IPS-20b (cell line): ENCODE measurements around the gene CD151.

Experiments
- H3K27ac ChIP-seq: one replicate; pipeline ENCODE4 v1.5.1; 2013; ENCODE audit warnings: low read length
- H3K27me3 ChIP-seq: 2 replicates; pipeline ENCODE4 v1.6.1; 2013; ENCODE audit warnings: mild to moderate bottlenecking, low read length, inconsistent platforms; ENCODE audit not compliant: insufficient read depth
- H3K36me3 ChIP-seq: 2 replicates; pipeline ENCODE4 v1.6.1; 2013; ENCODE audit warnings: low read depth, mild to moderate bottlenecking, inconsistent platforms, low read length, moderate library complexity; ENCODE audit not compliant: insufficient read depth
- H3K4me1 ChIP-seq: 2 replicates; pipeline ENCODE4 v1.6.1; 2013; ENCODE audit warnings: mild to moderate bottlenecking, control low read depth, inconsistent platforms, low read length, moderate library complexity; ENCODE audit not compliant: insufficient read depth
- H3K4me3 ChIP-seq: 2 replicates; pipeline ENCODE4 v1.5.1; 2013; ENCODE audit warnings: mild to moderate bottlenecking, low read length, inconsistent platforms
- H3K9ac ChIP-seq: 2 replicates; pipeline ENCODE4 v1.6.1; 2013; ENCODE audit warnings: low read depth, mild to moderate bottlenecking, inconsistent platforms, low read length, moderate library complexity
- H3K9me3 ChIP-seq: 2 replicates; pipeline ENCODE4 v1.6.1; 2013; ENCODE audit warnings: mild to moderate bottlenecking, low read depth, low read length, inconsistent platforms; ENCODE audit not compliant: insufficient read depth

Gene CD151

GRCh38 chr11:842370-843002 is 9.7 kb downstream of the CD151 start, which contains the start of the genes POLR2L and TSPAN4:
Gene POLR2L (minus strand): TSS chr11:842529. CDS start chr11:842508, 21 bp downstream.
Gene TSPAN4 (plus strand): TSS chr11:842852. CDS start chr11:850305, 7,453 bp downstream.
- Histone ChIP-seq H3K4me3 (peak within 1 kb of the TSS; percentile 96), H3K36me3 (peaks cover 32% of the 10 kb centered on the region), H3K9ac (peak within 1 kb of the TSS; percentile 86), H3K27ac (peak within 1 kb of the TSS; percentile 81), H3K4me1 (peaks cover 18% of the 10 kb centered on the region; the same call in 1 of the 2 replicates), H3K27me3 (no peaks in the 10 kb centered on the region), H3K9me3 (no peaks in the 10 kb centered on the region)

DNA sequence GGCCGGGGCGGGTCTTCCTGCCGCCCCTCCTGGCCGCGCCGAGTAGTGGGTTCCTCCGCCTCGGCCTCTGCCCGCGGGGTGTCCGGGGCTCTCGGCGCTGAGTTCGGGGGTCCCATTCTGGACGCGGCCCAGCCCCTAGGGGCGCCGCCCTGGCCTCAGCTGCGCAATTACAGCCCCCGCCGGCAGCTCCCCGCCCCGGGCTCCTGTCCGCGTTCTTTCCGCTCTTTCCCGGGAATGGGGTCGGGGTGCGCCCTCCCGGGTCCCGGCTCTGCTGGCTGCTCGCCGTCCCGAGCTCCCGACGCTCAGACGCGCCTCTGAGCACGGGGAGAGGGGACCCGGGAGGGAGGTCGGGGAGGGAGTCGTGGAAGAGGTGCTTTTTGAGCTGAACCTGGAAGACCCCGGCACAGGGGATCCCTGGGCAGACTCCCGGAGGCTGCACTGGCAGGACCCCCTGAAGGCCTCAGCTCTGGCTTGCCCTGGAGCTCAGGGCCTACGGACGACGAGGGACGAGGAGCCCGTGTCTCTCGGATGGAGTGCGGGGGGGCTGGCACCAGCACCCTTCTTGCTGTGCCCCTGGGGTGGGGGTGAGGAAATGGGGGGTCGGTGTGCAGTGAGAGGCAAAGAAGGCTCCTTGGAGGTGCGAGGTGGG is 10.5 kb downstream of the CD151 start:
- no peak overlapping the region for H3K27ac ChIP-seq
- peaks cover 18% of the 10 kb centered on the region; the same call in 1 of the 2 replicates for H3K4me1 ChIP-seq
- peak overlapping the region; percentile 96 for H3K4me3 ChIP-seq
- H3K9ac ChIP-seq: peak overlapping the region; percentile 77; the same call in 1 of the 2 replicates
- peaks cover 26% of the 10 kb centered on the region for H3K36me3 ChIP-seq
- H3K27me3 ChIP-seq: 0 out of 2 replicates have a peak, but pooled peaks cover under 1% of the 10 kb centered on the region
- H3K9me3 ChIP-seq: no peaks in the 10 kb centered on the region

DNA sequence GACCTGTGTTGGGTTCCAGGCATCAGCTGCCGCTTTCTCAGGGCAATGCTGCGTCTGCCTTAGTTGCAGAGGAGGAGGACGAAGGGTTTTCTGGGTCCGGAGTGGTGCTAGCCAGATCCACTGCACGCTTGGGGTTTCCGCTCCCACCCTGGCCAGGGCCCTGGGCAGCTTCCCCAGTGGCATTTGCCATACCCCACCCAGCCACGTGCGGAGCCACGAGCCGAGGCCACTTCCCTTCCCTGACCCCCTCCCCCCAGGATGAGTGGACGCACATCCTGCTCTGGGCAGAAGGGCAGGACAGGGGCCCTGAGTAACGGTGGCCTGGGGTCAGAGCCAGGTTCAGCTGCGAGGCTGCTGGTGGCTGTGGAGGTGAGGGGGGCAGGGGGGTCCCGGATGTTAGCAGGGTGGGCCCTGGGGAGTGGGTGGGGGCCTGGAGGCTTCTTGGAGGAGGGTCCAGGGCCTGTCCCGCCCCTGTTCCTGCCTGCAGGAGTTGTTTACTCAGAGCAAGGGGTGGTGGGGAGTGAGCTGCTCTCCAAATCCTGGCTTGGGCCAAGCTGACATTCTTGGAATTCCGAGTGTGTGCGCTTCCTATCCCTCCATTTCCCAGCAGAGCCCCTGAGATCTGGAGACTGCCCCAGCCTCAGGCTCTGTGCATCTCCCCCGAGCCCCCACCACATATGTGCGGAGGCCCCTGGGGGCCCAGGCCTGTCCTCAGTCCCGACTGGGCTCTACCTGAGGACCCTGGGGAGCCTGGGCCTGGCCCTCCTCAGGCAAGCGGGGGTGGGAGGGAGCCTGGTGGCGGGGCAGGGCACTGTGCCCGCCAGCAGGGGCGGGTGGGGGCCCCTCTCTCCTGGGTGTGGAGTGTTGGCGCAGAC is 11.3 kb downstream of the CD151 start:
- peaks cover 20% of the 10 kb centered on the region; the same call in 1 of the 2 replicates for H3K4me1 ChIP-seq
- H3K27ac ChIP-seq: peak overlapping the region; percentile 85
- H3K9ac ChIP-seq: peak overlapping the region; percentile 77; the same call in 1 of the 2 replicates
- H3K36me3 ChIP-seq: peaks cover 19% of the 10 kb centered on the region
- peaks cover 9% of the 10 kb centered on the region for H3K27me3 ChIP-seq
- H3K4me3 ChIP-seq: peak overlapping the region; percentile 96
- H3K9me3 ChIP-seq: no peaks in the 10 kb centered on the region

DNA sequence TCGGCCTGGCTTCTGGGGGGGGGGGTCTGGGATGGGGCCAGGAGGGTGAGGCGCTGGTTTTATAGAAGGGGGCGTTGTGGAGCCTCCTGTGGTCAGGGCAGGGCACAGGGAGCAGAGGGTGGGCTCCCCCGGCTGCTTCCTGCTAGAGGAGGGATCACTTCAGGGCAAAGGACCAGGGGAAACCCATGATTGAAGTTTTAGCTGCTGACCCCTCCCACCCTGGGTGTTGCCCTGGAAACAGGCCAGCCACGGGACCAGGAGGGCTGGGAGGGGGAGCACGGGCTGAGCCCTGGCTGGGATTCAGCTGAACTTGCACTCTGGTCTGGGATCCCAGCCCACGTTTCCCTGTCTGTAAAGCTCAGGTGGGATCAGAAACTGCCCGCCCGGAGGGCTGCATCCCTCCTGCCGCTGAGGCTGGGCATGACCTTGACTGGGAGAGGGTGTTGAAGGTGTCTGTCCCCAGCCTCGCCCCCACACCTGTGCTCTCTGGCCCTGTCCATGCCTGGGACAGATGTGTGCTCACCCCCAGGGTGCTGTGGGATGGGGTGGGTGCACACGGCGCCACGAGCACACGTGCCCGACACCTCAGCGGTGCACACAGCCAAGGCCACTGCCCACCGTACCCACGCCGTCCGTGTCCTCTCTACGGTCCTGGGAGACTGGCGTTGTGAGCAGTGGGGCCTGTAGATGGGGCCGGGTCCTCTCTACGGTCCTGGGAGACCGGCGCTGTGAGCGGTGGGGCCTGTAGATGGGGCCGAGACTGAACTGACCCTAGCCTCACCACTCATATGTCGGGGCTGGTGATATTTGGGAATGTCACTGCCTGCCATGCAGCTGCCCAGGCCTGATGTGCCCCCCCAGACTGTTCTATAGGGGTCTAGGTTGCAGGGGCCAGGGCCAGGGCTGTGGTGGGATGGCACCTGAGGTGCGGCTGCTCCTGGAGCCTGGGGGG is 12.2 kb downstream of the CD151 start:
- Histone ChIP-seq H3K36me3 (peaks cover 10% of the 10 kb centered on the region), H3K27ac (no peak overlapping the region), H3K9ac (peak overlapping the region; percentile 77; the same call in 1 of the 2 replicates), H3K9me3 (no peaks in the 10 kb centered on the region), H3K4me1 (peaks cover 19% of the 10 kb centered on the region; the same call in 1 of the 2 replicates), H3K27me3 (peaks cover 9% of the 10 kb centered on the region), H3K4me3 (peak overlapping the region; percentile 96)

DNA sequence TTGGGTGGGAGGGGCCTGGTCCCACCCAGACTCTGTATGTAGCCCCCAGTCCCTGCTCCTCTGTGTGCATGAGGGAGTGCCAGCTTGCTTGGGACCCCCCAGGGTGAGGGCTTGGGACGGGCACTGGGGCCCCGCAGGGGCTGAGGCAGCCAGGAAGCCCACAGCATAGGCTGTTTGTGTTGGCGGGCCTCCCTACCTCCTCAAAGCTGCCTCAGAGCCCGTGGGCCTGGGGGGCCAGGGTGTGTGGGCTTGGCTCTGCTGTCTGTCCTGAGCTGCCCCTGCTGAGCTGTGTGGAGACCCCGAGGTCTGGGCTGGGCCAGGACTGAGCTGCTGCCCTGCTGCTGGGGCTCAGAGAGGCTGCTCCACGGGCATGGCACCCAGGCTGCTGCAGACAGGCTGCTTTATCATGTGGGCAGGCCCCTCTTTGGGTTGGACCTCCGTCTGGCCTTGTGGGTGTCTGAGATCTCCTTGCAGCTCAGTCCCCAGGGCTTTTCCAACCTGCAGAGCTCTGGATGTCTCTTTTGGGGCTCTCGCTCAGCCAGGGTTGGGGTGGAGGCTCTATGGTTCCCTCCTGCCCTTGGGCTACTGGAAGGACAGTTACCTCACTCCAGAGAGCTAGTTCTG is 13.2 kb downstream of the CD151 start:
- Histone ChIP-seq H3K9me3 (no peaks in the 10 kb centered on the region), H3K4me1 (peaks cover 17% of the 10 kb centered on the region), H3K36me3 (no peaks in the 10 kb centered on the region), H3K27ac (no peak overlapping the region), H3K27me3 (peaks cover 19% of the 10 kb centered on the region), H3K4me3 (no peak overlapping the region), H3K9ac (no peak overlapping the region)

- no peak overlapping the region for H3K27ac ChIP-seq
Observed at GRCh38 chr11:846496-847098, 13.8 kb downstream of the CD151 start.

GRCh38 chr11:847876-848275 is 15.1 kb downstream of the CD151 start:
- Histone ChIP-seq H3K4me3 (no peak overlapping the region), H3K27me3 (peaks cover 22% of the 10 kb centered on the region), H3K36me3 (no peaks in the 10 kb centered on the region), H3K27ac (no peak overlapping the region), H3K9me3 (no peaks in the 10 kb centered on the region), H3K9ac (no peak overlapping the region), H3K4me1 (peaks cover 22% of the 10 kb centered on the region)

More at GRCh38 chr11:846496-847098, 13.8 kb downstream of the CD151 start:
- no peak overlapping the region for H3K9ac ChIP-seq
- H3K4me3 ChIP-seq: no peak overlapping the region
- no peaks in the 10 kb centered on the region for H3K9me3 ChIP-seq
- peaks cover 20% of the 10 kb centered on the region for H3K4me1 ChIP-seq
- no peaks in the 10 kb centered on the region for H3K36me3 ChIP-seq
- peaks cover 22% of the 10 kb centered on the region for H3K27me3 ChIP-seq

DNA sequence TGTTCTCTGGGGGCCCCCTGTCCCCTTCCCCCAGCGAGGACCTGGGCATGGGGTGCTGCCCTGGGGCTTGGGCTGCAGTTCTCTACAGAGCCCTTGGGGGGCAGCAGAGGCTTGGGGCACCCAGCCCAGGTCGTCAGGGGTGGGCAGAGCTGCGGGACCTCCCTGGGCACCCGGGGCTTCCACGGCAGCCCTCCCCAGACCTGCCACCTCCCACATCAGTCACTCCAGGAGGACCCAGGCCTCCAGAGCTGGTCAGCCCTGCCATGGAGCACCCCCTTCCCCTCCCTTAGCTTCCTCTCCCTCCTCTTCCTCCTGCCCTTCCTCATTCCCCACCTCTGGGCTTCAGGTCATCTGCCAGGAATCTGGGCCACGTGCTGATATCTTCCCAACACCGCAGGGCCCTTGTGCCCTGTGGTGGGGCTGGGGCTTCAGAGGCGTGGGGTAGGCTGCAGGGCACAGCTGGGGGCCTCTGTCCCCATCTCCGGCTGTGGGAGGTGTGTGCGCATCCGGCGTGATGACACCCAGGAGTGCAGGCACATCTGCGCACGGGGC is 15.7 kb downstream of the CD151 start:
- peak overlapping the region; percentile 64; the same call in 1 of the 2 replicates for H3K4me3 ChIP-seq
- no peaks in the 10 kb centered on the region for H3K9me3 ChIP-seq
- H3K27me3 ChIP-seq: peaks cover 22% of the 10 kb centered on the region
- no peak overlapping the region for H3K9ac ChIP-seq
- H3K27ac ChIP-seq: no peak overlapping the region
- H3K36me3 ChIP-seq: no peaks in the 10 kb centered on the region
- peaks cover 22% of the 10 kb centered on the region for H3K4me1 ChIP-seq

GRCh38 chr11:849104-849824 is 16.5 kb downstream of the CD151 start:
- Histone ChIP-seq H3K4me3 (peak overlapping the region; percentile 64; the same call in 1 of the 2 replicates), H3K9me3 (no peaks in the 10 kb centered on the region), H3K36me3 (no peaks in the 10 kb centered on the region), H3K9ac (no peak overlapping the region), H3K27me3 (peaks cover 22% of the 10 kb centered on the region), H3K27ac (no peak overlapping the region), H3K4me1 (peaks cover 22% of the 10 kb centered on the region)
